B cell (primary cell): ENCODE measurements around the gene CD101.

Experiments used
- CTCF ChIP-seq: fragments of 200-600 bp; IDR thresholded peaks from one replicate; pipeline ENCODE4 v1.8.0; 2022; ENCODE audit warnings: antibody characterized with exemption, mild to moderate bottlenecking
- EZH2 ChIP-seq: IDR thresholded peaks from 2 replicates; pipeline ENCODE4 v1.6.1; 2012; ENCODE audit warnings: borderline replicate concordance, low read depth, mild to moderate bottlenecking, moderate library complexity, low read length; ENCODE audit not compliant: insufficient read depth, poor library complexity, severe bottlenecking

GRCh38 chr1:116984406-116985160, 17.0 kb upstream of the CD101 start:
- TF ChIP-seq CTCF (no peak), EZH2 (no peak)
